ENCODE measurements around the gene CTRB2.

- TF ChIP-seq CTCF (IDR thresholded peaks at IDR 0.05) (no peak), POLR2A (IDR thresholded peaks at IDR 0.05) (no peak)
Observed at GRCh38 chr16:75244225-75244809, 37.4 kb upstream of the CTRB2 start.
